Neutrophil (primary cell): ENCODE data around the gene ZFPM1.

Source experiments
- H3K27ac ChIP-seq: fragments of 200-600 bp; sonication (generic); 2 replicates; pipeline ENCODE4 v1.5.1; 2016; ENCODE audit warnings: mild to moderate bottlenecking, moderate library complexity
- H3K27me3 ChIP-seq: fragments of 200-600 bp; sonication (generic); 2 replicates; pipeline ENCODE4 v1.6.0; 2016; ENCODE audit warnings: mild to moderate bottlenecking
- H3K36me3 ChIP-seq: fragments of 200-600 bp; sonication (generic); 2 replicates; pipeline ENCODE4 v1.5.1; 2017
- H3K4me1 ChIP-seq, 2 experiments: fragments of 200-600 bp in 1 of 2; sonication (generic) in 1 of 2; 1 replicate in 1 of 2; 2 replicates in 1 of 2; pipeline versions ENCODE4 v1.5.1 to v1.6.1; 2013 to 2016; ENCODE audit warnings: low read depth in 1 of 2, low read length in 1 of 2, mild to moderate bottlenecking in 1 of 2, moderate library complexity in 1 of 2; ENCODE audit not compliant: control insufficient read depth in 1 of 2, insufficient read depth in 1 of 2
- H3K4me3 ChIP-seq, 2 experiments: fragments of 200-600 bp in 1 of 2; sonication (generic) in 1 of 2; 1 replicate in 1 of 2; 2 replicates in 1 of 2; pipeline ENCODE4 v1.5.1; 2013 to 2016; ENCODE audit warnings: low read depth in 1 of 2, low read length in 1 of 2, mild to moderate bottlenecking in 1 of 2, moderate library complexity in 1 of 2
- H3K9me3 ChIP-seq: fragments of 200-600 bp; sonication (generic); 2 replicates; pipeline ENCODE4 v1.5.1; 2016
- CTCF ChIP-seq: fragments of 200-600 bp; sonication (generic); IDR thresholded peaks from 2 replicates; pipeline ENCODE4 v1.5.1; 2016; ENCODE audit warnings: antibody characterized with exemption

ZFPM1 gene

GRCh38 chr16:88489163-88489741 lies 36.2 kb downstream of the ZFPM1 start:
- no peaks in the 10 kb centered on the region for H3K36me3 ChIP-seq
- H3K4me1 ChIP-seq = no peaks in the 10 kb centered on the region
- H3K27ac ChIP-seq = no peak overlapping the region
- H3K9me3 ChIP-seq = no peaks in the 10 kb centered on the region
- TF ChIP-seq CTCF = no peak
- no peak overlapping the region for H3K4me3 ChIP-seq
- no peaks in the 10 kb centered on the region for H3K27me3 ChIP-seq

GRCh38 chr16:88491001-88491559 lies 38.0 kb downstream of the ZFPM1 start:
- Histone ChIP-seq H3K27me3 (no peaks in the 10 kb centered on the region), H3K27ac (no peak overlapping the region), H3K4me1 (no peaks in the 10 kb centered on the region), H3K4me3 (no peak overlapping the region), H3K9me3 (no peaks in the 10 kb centered on the region), H3K36me3 (no peaks in the 10 kb centered on the region)
- no peak for TF ChIP-seq CTCF

GRCh38 chr16:88491560-88492310 lies 38.7 kb downstream of the ZFPM1 start:
- H3K27me3 ChIP-seq = no peaks in the 10 kb centered on the region
- H3K27ac ChIP-seq = no peak overlapping the region
- H3K36me3 ChIP-seq = no peaks in the 10 kb centered on the region
- H3K4me3 ChIP-seq = no peak overlapping the region
- TF ChIP-seq CTCF = no peak
- H3K9me3 ChIP-seq = no peaks in the 10 kb centered on the region
- H3K4me1 ChIP-seq = no peaks in the 10 kb centered on the region

GRCh38 chr16:88493879-88494278 lies 40.8 kb downstream of the ZFPM1 start:
- Histone ChIP-seq H3K36me3 (no peaks in the 10 kb centered on the region), H3K27me3 (peaks cover under 1% of the 10 kb centered on the region), H3K27ac (no peak overlapping the region), H3K4me1 (no peaks in the 10 kb centered on the region), H3K4me3 (no peak overlapping the region), H3K9me3 (no peaks in the 10 kb centered on the region)
- no peak for TF ChIP-seq CTCF

GRCh38 chr16:88494335-88495154 lies 41.5 kb downstream of the ZFPM1 start:
- H3K4me3 ChIP-seq = no peak overlapping the region
- H3K27me3 ChIP-seq = peaks cover 8% of the 10 kb centered on the region
- no peaks in the 10 kb centered on the region for H3K36me3 ChIP-seq
- TF ChIP-seq CTCF = no peak
- H3K27ac ChIP-seq = no peak overlapping the region
- H3K4me1 ChIP-seq = no peaks in the 10 kb centered on the region
- no peaks in the 10 kb centered on the region for H3K9me3 ChIP-seq
